Measurements from ENCODE around the gene B4GALNT3.

The B4GALNT3 gene

GRCh38 chr12:509500-509899 is 49.8 kb downstream of the B4GALNT3 start:
- no peak for DNase-seq (ENCODE audit: low spot score)

GRCh38 chr12:510071-510825 is 50.5 kb downstream of the B4GALNT3 start:
- DNase-seq (ENCODE audit: low spot score): peak; percentile 9

GRCh38 chr12:512933-513332 is 53.2 kb downstream of the B4GALNT3 start:
- no peak for DNase-seq (ENCODE audit: low spot score)

- no peak for DNase-seq (ENCODE audit: low spot score)
Observed at GRCh38 chr12:513446-513845, 53.7 kb downstream of the B4GALNT3 start.

DNA sequence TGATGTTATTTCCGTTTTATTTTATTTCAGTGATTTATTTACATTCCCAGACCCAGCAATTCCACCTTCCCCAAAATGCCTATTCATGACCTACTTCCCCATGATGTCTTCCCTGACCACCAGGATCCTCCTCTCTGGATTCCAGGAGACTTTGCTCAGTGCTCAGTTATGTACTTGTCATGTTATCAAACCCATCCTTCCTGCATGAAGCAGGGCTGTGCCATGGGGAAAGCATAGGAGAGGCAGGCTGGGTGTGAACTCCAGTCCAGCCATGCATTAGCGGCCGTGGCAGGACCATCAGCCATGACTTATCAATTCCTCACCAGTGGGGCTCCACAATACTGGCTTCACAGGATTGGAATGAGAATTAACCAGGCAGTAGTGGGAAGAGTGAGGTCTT is 57.8 kb downstream of the B4GALNT3 start:
- DNase-seq (ENCODE audit: low spot score): no peak

GRCh38 chr12:520119-520518 is 60.4 kb downstream of the B4GALNT3 start:
- no peak for DNase-seq (ENCODE audit: low spot score)

- DNase-seq (ENCODE audit: low spot score): no peak
Observed at GRCh38 chr12:522692-523378, 63.1 kb downstream of the B4GALNT3 start.

DNA sequence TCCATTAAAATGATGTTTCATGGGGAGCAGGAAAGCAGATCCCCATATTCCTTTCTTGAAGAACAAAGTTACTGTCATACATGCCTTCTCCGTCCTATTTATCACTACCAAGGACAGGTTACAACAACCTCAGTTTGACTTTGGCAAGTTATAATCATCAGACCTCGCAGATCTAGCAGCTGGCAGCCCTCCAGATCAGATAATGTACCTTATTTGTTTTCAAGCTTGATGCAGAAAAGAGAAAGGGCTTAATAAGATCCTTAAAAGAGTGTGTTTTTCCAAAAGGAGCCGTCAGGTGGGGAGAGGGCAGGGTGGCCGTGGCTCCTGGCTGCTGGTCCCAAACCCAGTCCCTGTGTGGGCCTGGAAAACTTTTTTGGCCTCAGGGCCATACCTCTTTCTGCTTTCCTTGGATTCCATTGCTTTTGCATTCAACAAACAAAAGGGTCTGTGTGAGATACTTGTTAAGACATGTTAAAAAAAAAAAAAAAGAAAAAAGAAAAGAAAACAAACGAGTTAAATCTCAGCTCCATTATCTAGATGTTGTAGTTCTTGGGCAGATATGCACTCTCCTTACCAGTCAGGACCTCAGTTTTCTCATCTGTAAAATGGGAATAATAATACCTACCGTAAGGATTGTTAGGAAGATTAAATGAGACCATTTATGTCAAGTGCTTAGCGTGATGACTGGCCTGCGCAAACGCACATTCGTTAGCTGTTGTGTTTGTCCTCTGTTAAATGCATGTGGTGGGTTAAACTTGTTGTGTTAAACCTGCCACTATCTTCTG is 64.6 kb downstream of the B4GALNT3 start:
- DNase-seq (ENCODE audit: low spot score): no peak

DNA sequence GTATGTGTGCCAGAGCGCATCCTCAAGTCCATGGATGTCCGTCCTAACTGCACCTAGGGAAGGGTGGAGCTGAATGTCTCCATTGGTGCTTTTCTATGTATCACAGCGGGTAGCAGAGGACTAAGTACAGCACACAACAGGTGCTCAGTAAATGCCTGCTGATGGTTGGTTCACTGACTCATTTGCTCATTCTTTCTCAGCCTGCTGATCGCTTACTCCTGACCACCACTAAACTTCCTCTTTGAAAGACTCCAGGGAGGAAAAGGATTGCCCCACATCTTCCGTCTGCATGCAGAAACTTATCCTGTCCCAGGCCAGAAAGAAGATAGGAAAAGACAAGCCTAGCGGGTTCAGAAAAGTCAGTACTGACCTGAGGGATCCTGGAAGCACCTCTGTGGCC is 66.3 kb downstream of the B4GALNT3 start:
- no peak for DNase-seq (ENCODE audit: low spot score)

- DNase-seq (ENCODE audit: low spot score): no peak
Observed at GRCh38 chr12:527241-527640, 67.5 kb downstream of the B4GALNT3 start.

DNA sequence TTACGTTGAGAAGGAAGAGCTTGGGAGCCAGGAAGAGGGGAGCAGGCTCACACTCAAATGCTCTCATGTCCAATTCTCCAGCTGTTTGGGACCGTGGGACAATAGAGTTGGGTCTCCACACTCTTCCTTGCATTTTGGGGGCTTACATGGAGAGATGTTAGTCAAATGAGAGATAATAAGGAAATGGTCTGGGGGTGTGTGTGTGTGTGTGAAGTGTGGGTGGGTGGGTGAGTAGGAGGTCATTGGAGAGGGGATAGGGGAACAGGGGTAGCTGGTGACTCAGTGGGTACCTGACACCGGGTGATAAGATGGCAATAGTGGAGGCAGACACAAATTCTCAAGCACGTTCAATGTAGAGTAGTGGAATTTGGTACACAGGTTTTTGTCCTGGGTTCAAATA is 68.0 kb downstream of the B4GALNT3 start:
- DNase-seq (ENCODE audit: low spot score): no peak

- peak; percentile 74 for DNase-seq (ENCODE audit: low spot score)
Observed at GRCh38 chr12:530308-530707, 70.6 kb downstream of the B4GALNT3 start.

DNA sequence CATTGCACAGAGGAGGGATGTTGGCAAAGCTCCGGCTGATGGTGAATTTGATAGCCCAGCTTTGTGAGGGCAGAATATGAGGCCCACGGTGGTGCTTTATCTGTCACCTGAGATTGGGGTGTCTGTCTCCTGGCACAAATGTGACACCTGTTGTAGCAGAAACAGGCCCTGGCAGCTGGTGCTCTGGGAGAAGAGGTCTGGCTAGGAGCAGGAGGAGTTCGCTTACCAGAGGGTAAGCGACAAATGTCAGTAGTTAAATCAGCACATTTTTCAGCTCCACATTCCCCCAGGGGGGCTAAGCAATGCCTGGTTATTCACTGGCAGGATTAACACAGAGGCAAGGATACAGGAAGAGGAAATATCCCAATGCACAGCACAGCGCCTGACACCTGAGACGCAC is 71.1 kb downstream of the B4GALNT3 start:
- no peak for DNase-seq (ENCODE audit: low spot score)

GRCh38 chr12:531951-532585 is 72.3 kb downstream of the B4GALNT3 start:
- no peak for DNase-seq (ENCODE audit: low spot score)

- DNase-seq (ENCODE audit: low spot score): no peak
Observed at GRCh38 chr12:532908-533565, 73.3 kb downstream of the B4GALNT3 start.

DNA sequence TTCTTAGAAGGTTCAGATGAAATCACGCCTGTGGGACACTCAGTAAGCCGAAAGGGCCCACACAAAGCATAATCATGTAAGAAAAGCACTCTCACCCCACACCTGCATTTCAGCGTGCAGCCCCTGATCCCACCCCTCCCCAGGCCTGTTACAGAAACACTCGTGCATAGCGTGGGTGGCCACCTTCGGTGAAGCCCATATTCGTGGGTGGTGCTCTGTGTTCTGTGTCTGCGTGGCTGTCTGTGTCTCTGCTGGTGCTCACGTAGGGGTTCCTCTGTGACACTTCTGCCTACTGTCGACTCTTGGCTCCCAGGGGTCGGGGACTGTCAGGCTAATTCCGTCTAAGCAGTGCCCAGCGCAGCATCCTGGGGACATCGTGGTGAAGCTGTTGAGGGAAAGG is 74.0 kb downstream of the B4GALNT3 start:
- no peak for DNase-seq (ENCODE audit: low spot score)

DNA sequence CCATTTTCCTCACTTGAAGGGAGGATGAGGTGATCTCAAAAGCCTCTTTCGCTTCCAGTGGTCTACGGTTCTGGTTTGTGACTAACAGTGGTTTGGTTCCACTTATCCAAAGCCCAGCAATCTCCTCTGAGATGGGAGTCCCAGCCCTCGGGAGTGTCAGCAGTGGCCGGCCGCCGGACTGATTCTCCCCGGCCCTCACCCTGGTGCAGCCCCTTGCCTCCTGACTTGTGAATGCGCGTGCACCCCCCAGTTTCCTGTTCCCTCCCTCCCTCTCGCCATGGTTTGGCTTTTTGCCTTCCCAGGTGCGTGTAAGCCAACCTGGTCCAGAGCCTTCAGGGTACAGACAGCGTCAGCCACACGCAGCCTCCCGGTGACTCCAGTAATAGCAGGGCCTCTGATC is 74.5 kb downstream of the B4GALNT3 start:
- DNase-seq (ENCODE audit: low spot score): no peak

- no peak for DNase-seq (ENCODE audit: low spot score)
Observed at GRCh38 chr12:535396-535795, 75.7 kb downstream of the B4GALNT3 start.

GRCh38 chr12:536751-537245 is 77.1 kb downstream of the B4GALNT3 start:
- DNase-seq (ENCODE audit: low spot score): no peak

DNA sequence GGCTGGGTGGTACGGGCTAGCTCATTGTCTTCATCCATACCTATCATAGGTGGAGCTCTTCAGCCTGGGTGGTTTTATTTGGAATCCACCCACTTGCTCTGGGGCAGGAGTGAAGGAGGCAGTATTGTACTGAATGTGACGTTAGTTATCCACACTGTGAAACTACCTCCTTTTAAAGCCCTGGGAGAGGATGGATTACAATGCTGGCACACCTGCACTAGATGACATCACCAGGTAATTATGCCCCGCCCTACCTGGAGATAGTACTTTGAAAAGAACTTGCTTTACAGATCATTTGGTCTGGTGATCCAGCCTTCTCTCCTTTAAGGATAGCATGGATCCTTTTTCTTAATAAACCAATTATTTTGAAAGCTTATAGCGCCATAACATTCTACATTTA is 78.0 kb downstream of the B4GALNT3 start:
- DNase-seq (ENCODE audit: low spot score): no peak

GRCh38 chr12:538731-539539 is 79.2 kb downstream of the B4GALNT3 start:
- DNase-seq (ENCODE audit: low spot score): peak; percentile 23

Measured in RKO (cell line).